H1 (cell line): Measurements from ENCODE around the gene DHRS7B. TPM values are rescaled to one million over a fixed set of nuclear protein-coding genes. Genes with fewer than 3 reads are reported as not detected.
A peak's percentile ranks its signal among the peaks of the same experiment; 100 is the strongest.

ENCODE experiments used
- CEBPB ChIP-seq: IDR thresholded peaks from 2 replicates; pipeline ENCODE4 v1.6.1; 2012; ENCODE audit warnings: low read depth, low read length
- CTCF ChIP-seq, 3 experiments: IDR thresholded peaks; 1 replicate in 2 of 3; 2 replicates in 1 of 3; pipeline versions ENCODE4 v1.5.1 to v1.6.1; 2011; ENCODE audit warnings: low read length in 3 of 3, mild to moderate bottlenecking in 3 of 3, inconsistent platforms in 2 of 3, low read depth in 1 of 3, moderate library complexity in 1 of 3; ENCODE audit not compliant: insufficient read depth in 1 of 3; ENCODE audit errors: control extremely low read depth in 1 of 3
- JUN ChIP-seq: IDR thresholded peaks from 2 replicates; pipeline ENCODE4 v1.6.1; 2011; ENCODE audit warnings: low read depth, mild to moderate bottlenecking, improper control_type of control experiment, low read length
- NRF1 ChIP-seq: IDR thresholded peaks from 2 replicates; pipeline ENCODE4 v1.6.1; 2011; ENCODE audit warnings: mild to moderate bottlenecking, low read depth, low read length, improper control_type of control experiment
- POLR2AphosphoS5 ChIP-seq: IDR thresholded peaks from 2 replicates; pipeline ENCODE4 v1.6.1; 2011; ENCODE audit warnings: low read depth, low read length
- SIRT6 ChIP-seq: IDR thresholded peaks from one replicate; pipeline ENCODE4 v1.7.1; 2012; ENCODE audit warnings: low read length, inconsistent platforms
- polyA plus RNA-seq, 7 experiments: library from polyadenylated mRNA; depleted of rRNA in 3 of 7; stranded (reverse) in 5 of 7; unstranded in 2 of 7; fragments of >200 nt in 5 of 7; fragments of 200-250 nt in 2 of 7; gene quantifications; 1 replicate in 5 of 7; 2 replicates in 1 of 7; 4 replicates in 1 of 7; pipeline versions ENCODE4 v1.2.1 to v1.2.3, GENCODE V29; 2011 to 2013; ENCODE audit warnings: missing spikeins in 2 of 7, mixed read lengths in 2 of 7
- total RNA-seq: library from RNA; stranded (reverse); fragmentation: NEBNext Ultra II Directional; extraction: Animal tissue kit (Norgen Biotek cat#: 25700); gene quantifications from 2 replicates; pipeline ENCODE4 v1.2.1, GENCODE V29; 2021

DHRS7B gene
- total and polyA plus RNA-seq, 2 of the 8 experiments (the other 6 are each of a cell fraction or from before 2014, with no cell fraction given): 11.0 to 27.9 TPM

GRCh38 chr17:21239680-21240368, 113.1 kb downstream of the DHRS7B start (continued):
- TF ChIP-seq CTCF (IDR thresholded peaks at IDR 0.05; ENCODE audit: control extremely low read depth in 1 of 3, insufficient read depth in 1 of 3, low read depth in 1 of 3, low read length in 3 of 3) (peak; percentile 31 to 63 (median 38)), SIRT6 (no peak), CEBPB (peak; percentile 23; the same call in 1 of the 2 replicates), JUN (no peak), NRF1 (no peak), POLR2AphosphoS5 (0 out of 2 replicates have a peak, but pooled peaks have one; percentile 9)
